ENCODE data around the gene HLCS. TPM values are rescaled to one million over a fixed set of nuclear protein-coding genes. Genes with fewer than 3 reads are reported as not detected.

HLCS gene
- total RNA-seq, 1 experiment from 2014 or later: 20.9 TPM

- DNase-seq (ENCODE audit: low read depth in 1 of 2, low spot score in 2 of 2): peak; percentile 75 to 89
- H3K4me3 ChIP-seq: no peak overlapping the region
- peaks cover 17% of the 10 kb centered on the region for H3K4me1 ChIP-seq (replicated peaks)
- H3K9me3 ChIP-seq (replicated peaks): no peaks in the 10 kb centered on the region
- H3K27ac ChIP-seq: no peak overlapping the region
- peaks cover 20% of the 10 kb centered on the region for H3K36me3 ChIP-seq
- H3K27me3 ChIP-seq (replicated peaks): no peaks in the 10 kb centered on the region
Observed at GRCh38 chr21:36927719-36928117, 38.8 kb downstream of the HLCS start.

GRCh38 chr21:36926989-36927718 is 39.3 kb downstream of the HLCS start:
- H3K27me3 ChIP-seq (replicated peaks): no peaks in the 10 kb centered on the region
- no peaks in the 10 kb centered on the region for H3K9me3 ChIP-seq (replicated peaks)
- peaks cover 14% of the 10 kb centered on the region for H3K4me1 ChIP-seq (replicated peaks)
- DNase-seq (ENCODE audit: low read depth in 1 of 2, low spot score in 2 of 2): no peak
- no peak overlapping the region for H3K27ac ChIP-seq
- H3K4me3 ChIP-seq: no peak overlapping the region
- peaks cover 17% of the 10 kb centered on the region for H3K36me3 ChIP-seq

- H3K36me3 ChIP-seq: peaks cover 10% of the 10 kb centered on the region
- DNase-seq (ENCODE audit: low read depth in 1 of 2, low spot score in 2 of 2): no peak
- no peaks in the 10 kb centered on the region for H3K9me3 ChIP-seq (replicated peaks)
- H3K27ac ChIP-seq: no peak overlapping the region
- H3K4me3 ChIP-seq: no peak overlapping the region
- H3K27me3 ChIP-seq (replicated peaks): no peaks in the 10 kb centered on the region
- peaks cover 25% of the 10 kb centered on the region for H3K4me1 ChIP-seq (replicated peaks)
Observed at GRCh38 chr21:36923270-36923669, 43.2 kb downstream of the HLCS start.

GRCh38 chr21:36922861-36923260 is 43.6 kb downstream of the HLCS start:
- Histone ChIP-seq H3K36me3 (peaks cover 10% of the 10 kb centered on the region), H3K27me3 (replicated peaks) (no peaks in the 10 kb centered on the region), H3K4me3 (no peak overlapping the region), H3K9me3 (replicated peaks) (no peaks in the 10 kb centered on the region), H3K4me1 (replicated peaks) (peaks cover 26% of the 10 kb centered on the region), H3K27ac (no peak overlapping the region)
- no peak for DNase-seq (ENCODE audit: low read depth in 1 of 2, low spot score in 2 of 2)

- Histone ChIP-seq H3K4me1 (replicated peaks) (peaks cover 29% of the 10 kb centered on the region), H3K27me3 (replicated peaks) (no peaks in the 10 kb centered on the region), H3K9me3 (replicated peaks) (no peaks in the 10 kb centered on the region), H3K4me3 (no peak overlapping the region), H3K36me3 (peaks cover 3% of the 10 kb centered on the region; the same call in 1 of the 2 replicates), H3K27ac (no peak overlapping the region)
- no peak for DNase-seq (ENCODE audit: low read depth in 1 of 2, low spot score in 2 of 2)
Observed at GRCh38 chr21:36918291-36918690, 48.2 kb downstream of the HLCS start.

GRCh38 chr21:36917471-36918158 is 48.9 kb downstream of the HLCS start:
- H3K27me3 ChIP-seq (replicated peaks): no peaks in the 10 kb centered on the region
- H3K4me3 ChIP-seq: no peak overlapping the region
- peak; percentile 60 to 67 for DNase-seq (ENCODE audit: low read depth in 1 of 2, low spot score in 2 of 2)
- peaks cover 3% of the 10 kb centered on the region; the same call in 1 of the 2 replicates for H3K36me3 ChIP-seq
- no peaks in the 10 kb centered on the region for H3K9me3 ChIP-seq (replicated peaks)
- H3K27ac ChIP-seq: peak overlapping the region; percentile 13
- peaks cover 29% of the 10 kb centered on the region for H3K4me1 ChIP-seq (replicated peaks)

GRCh38 chr21:36916718-36917117 is 49.8 kb downstream of the HLCS start:
- Histone ChIP-seq H3K36me3 (peaks cover 3% of the 10 kb centered on the region; the same call in 1 of the 2 replicates), H3K27ac (peak overlapping the region; percentile 16; the same call in 1 of the 2 replicates), H3K27me3 (replicated peaks) (no peaks in the 10 kb centered on the region), H3K4me3 (no peak overlapping the region), H3K9me3 (replicated peaks) (no peaks in the 10 kb centered on the region), H3K4me1 (replicated peaks) (peaks cover 29% of the 10 kb centered on the region)
- no peak for DNase-seq (ENCODE audit: low read depth in 1 of 2, low spot score in 2 of 2)

- Histone ChIP-seq H3K4me3 (no peak overlapping the region), H3K9me3 (replicated peaks) (no peaks in the 10 kb centered on the region), H3K36me3 (peaks cover 3% of the 10 kb centered on the region; the same call in 1 of the 2 replicates), H3K27me3 (replicated peaks) (no peaks in the 10 kb centered on the region), H3K4me1 (replicated peaks) (peaks cover 35% of the 10 kb centered on the region), H3K27ac (no peak overlapping the region)
- DNase-seq (ENCODE audit: low read depth in 1 of 2, low spot score in 2 of 2): no peak
Observed at GRCh38 chr21:36915696-36916245, 50.7 kb downstream of the HLCS start.

GRCh38 chr21:36915014-36915695 is 51.3 kb downstream of the HLCS start:
- no peaks in the 10 kb centered on the region for H3K27me3 ChIP-seq (replicated peaks)
- H3K36me3 ChIP-seq: peaks cover 6% of the 10 kb centered on the region; the same call in 1 of the 2 replicates
- DNase-seq (ENCODE audit: low read depth in 1 of 2, low spot score in 2 of 2): no peak
- peaks cover 41% of the 10 kb centered on the region for H3K4me1 ChIP-seq (replicated peaks)
- no peak overlapping the region for H3K27ac ChIP-seq
- H3K9me3 ChIP-seq (replicated peaks): no peaks in the 10 kb centered on the region
- H3K4me3 ChIP-seq: no peak overlapping the region

- no peak overlapping the region for H3K4me3 ChIP-seq
- no peak for DNase-seq (ENCODE audit: low read depth in 1 of 2, low spot score in 2 of 2)
- H3K36me3 ChIP-seq: peaks cover 6% of the 10 kb centered on the region; the same call in 1 of the 2 replicates
- H3K9me3 ChIP-seq (replicated peaks): no peaks in the 10 kb centered on the region
- no peaks in the 10 kb centered on the region for H3K27me3 ChIP-seq (replicated peaks)
- H3K4me1 ChIP-seq (replicated peaks): peaks cover 45% of the 10 kb centered on the region
- no peak overlapping the region for H3K27ac ChIP-seq
Observed at GRCh38 chr21:36914244-36915013, 52.0 kb downstream of the HLCS start.

GRCh38 chr21:36913247-36914169 is 53.0 kb downstream of the HLCS start:
- Histone ChIP-seq H3K4me1 (replicated peaks) (peaks cover 47% of the 10 kb centered on the region), H3K27me3 (replicated peaks) (no peaks in the 10 kb centered on the region), H3K36me3 (peaks cover 3% of the 10 kb centered on the region; the same call in 1 of the 2 replicates), H3K9me3 (replicated peaks) (no peaks in the 10 kb centered on the region), H3K4me3 (no peak overlapping the region), H3K27ac (no peak overlapping the region)
- DNase-seq (ENCODE audit: low read depth in 1 of 2, low spot score in 2 of 2): no peak

GRCh38 chr21:36910581-36911307 is 55.7 kb downstream of the HLCS start:
- no peak for DNase-seq (ENCODE audit: low read depth in 1 of 2, low spot score in 2 of 2)
- peaks cover 3% of the 10 kb centered on the region; the same call in 1 of the 2 replicates for H3K36me3 ChIP-seq
- H3K9me3 ChIP-seq (replicated peaks): no peaks in the 10 kb centered on the region
- H3K4me3 ChIP-seq: no peak overlapping the region
- H3K4me1 ChIP-seq (replicated peaks): peaks cover 36% of the 10 kb centered on the region
- H3K27me3 ChIP-seq (replicated peaks): no peaks in the 10 kb centered on the region
- peak overlapping the region; percentile 99 for H3K27ac ChIP-seq

Data from SJSA1 (cell line).